OCI-LY7 (cell line): ENCODE measurements around the gene LHX3.

Source experiments
- CTCF ChIP-seq: fragments of 200-600 bp; sonication (generic); conservative IDR thresholded peaks from 2 replicates; pipeline ENCODE4 v1.5.1; 2014; ENCODE audit warnings: mild to moderate bottlenecking, antibody characterized with exemption, low read length, moderate library complexity, mixed read lengths
- EZH2phosphoT487 ChIP-seq: fragments of 200-600 bp; sonication (generic); IDR thresholded peaks from 2 replicates; pipeline ENCODE4 v1.6.1; 2018; ENCODE audit warnings: low read depth, borderline replicate concordance, mild to moderate bottlenecking, mixed run types, antibody characterized with exemption, low read length, moderate library complexity, mixed read lengths

GRCh38 chr9:136201609-136202453 is 3.1 kb downstream of the LHX3 start:
- no peak for TF ChIP-seq CTCF
- no peak for TF ChIP-seq EZH2phosphoT487
